Gastrocnemius medialis (tissue), 4 donors: ENCODE measurements around the gene SEC11A. TPM values are rescaled to one million over a fixed set of nuclear protein-coding genes. Genes with fewer than 3 reads are reported as not detected.

Experiments used
- ATAC-seq, 2 donors: fragments of 150-250 bp; one replicate each; pipeline ENCODE4 v1.9.1; 2016
- DNase-seq, 2 donors: peaks; one replicate each; pipeline ENCODE4 v3.0.0-alpha.2; 2019
- H3K27ac ChIP-seq, 4 donors: fragments of 200-600 bp; sonication (generic); 1 replicate in 1 of 4; 2 replicates in 3 of 4; pipeline ENCODE4 v1.5.1; 2016 to 2018; ENCODE audit warnings: mild to moderate bottlenecking in 2 of 4, moderate library complexity in 1 of 4
- H3K27me3 ChIP-seq, 3 donors: fragments of 200-600 bp; sonication (generic) in 2 of 3; 1 replicate in 1 of 3; 2 replicates in 2 of 3; pipeline versions ENCODE4 v1.5.1 to v1.6.0; 2016 to 2019; ENCODE audit warnings: mild to moderate bottlenecking in 1 of 3, moderate library complexity in 1 of 3
- H3K36me3 ChIP-seq, 2 donors: fragments of 200-600 bp; sonication (generic) in 1 of 2; one replicate each; pipeline ENCODE4 v1.5.1; 2017 to 2018
- H3K4me1 ChIP-seq, 2 donors: fragments of 200-600 bp; sonication (generic) in 1 of 2; one replicate each; pipeline ENCODE4 v1.5.1; 2016 to 2017; ENCODE audit warnings: mild to moderate bottlenecking in 2 of 2
- H3K4me3 ChIP-seq, 4 donors: fragments of 200-600 bp; sonication (generic) in 3 of 4; 1 replicate in 1 of 4; 2 replicates in 3 of 4; pipeline ENCODE4 v1.5.1; 2016 to 2019; ENCODE audit warnings: mild to moderate bottlenecking in 2 of 4
- H3K9me3 ChIP-seq, 3 donors: fragments of 200-600 bp; sonication (generic) in 2 of 3; 1 replicate in 1 of 3; 2 replicates in 2 of 3; pipeline ENCODE4 v1.5.1; 2016 to 2019
- CTCF ChIP-seq, 5 experiments: fragments of 450-650 bp in 3 of 5; fragments of 200-600 bp in 2 of 5; sonication (generic) in 2 of 5; IDR thresholded peaks in 4 of 5; conservative IDR thresholded peaks in 1 of 5; 1 replicate in 4 of 5; 2 replicates in 1 of 5; pipeline ENCODE4 v1.5.1; 2016 to 2019; ENCODE audit warnings: antibody characterized with exemption in 5 of 5, mild to moderate bottlenecking in 3 of 5, moderate library complexity in 3 of 5
- POLR2A ChIP-seq, 2 donors: fragments of 450-650 bp; IDR thresholded peaks; one replicate each; pipeline ENCODE4 v1.6.1; 2017; ENCODE audit warnings: antibody characterized with exemption in 2 of 2, mild to moderate bottlenecking in 2 of 2, moderate library complexity in 2 of 2
- in situ Hi-C, 4 donors: fragments of 200-750 bp; cut with MboI; loops; one replicate each; pipeline versions ENCODE4 v1.15.0 to v1.8.0; 2017; ENCODE audit warnings: low sequenced_read_pairs in 4 of 4
- intact Hi-C: fragments of 100-400 bp; cut with DNase I; formaldehyde crosslinking; loops from one replicate; pipeline ENCODE4 v1.15.1; 2023; ENCODE audit warnings: low total_unique reads
- total RNA-seq, 4 donors: library from RNA; depleted of rRNA; stranded (reverse); fragments of >200 nt; gene quantifications; one replicate each; pipeline versions ENCODE4 v1.1.0 to v1.2.3, GENCODE V29; 2016

SEC11A gene
- total RNA-seq, 4 donors from 2014 or later = 90.2 to 127 (median 118) TPM

- Histone ChIP-seq H3K4me3 (peak overlapping the region in 3 of 4 donors; percentile 82 to 96 (median 83)), H3K4me1 (peaks cover 71 to 74% of the 10 kb centered on the region in 2 donors)
- no peak for TF ChIP-seq POLR2A (IDR thresholded peaks at IDR 0.05)
- no peak for TF ChIP-seq CTCF (IDR thresholded peaks at IDR 0.05 in 4 of 5, conservative IDR thresholded peaks at IDR 0.05 in 1 of 5)
Observed at GRCh38 chr15:84750583-84751092, 34.7 kb upstream of the SEC11A start.

DNA sequence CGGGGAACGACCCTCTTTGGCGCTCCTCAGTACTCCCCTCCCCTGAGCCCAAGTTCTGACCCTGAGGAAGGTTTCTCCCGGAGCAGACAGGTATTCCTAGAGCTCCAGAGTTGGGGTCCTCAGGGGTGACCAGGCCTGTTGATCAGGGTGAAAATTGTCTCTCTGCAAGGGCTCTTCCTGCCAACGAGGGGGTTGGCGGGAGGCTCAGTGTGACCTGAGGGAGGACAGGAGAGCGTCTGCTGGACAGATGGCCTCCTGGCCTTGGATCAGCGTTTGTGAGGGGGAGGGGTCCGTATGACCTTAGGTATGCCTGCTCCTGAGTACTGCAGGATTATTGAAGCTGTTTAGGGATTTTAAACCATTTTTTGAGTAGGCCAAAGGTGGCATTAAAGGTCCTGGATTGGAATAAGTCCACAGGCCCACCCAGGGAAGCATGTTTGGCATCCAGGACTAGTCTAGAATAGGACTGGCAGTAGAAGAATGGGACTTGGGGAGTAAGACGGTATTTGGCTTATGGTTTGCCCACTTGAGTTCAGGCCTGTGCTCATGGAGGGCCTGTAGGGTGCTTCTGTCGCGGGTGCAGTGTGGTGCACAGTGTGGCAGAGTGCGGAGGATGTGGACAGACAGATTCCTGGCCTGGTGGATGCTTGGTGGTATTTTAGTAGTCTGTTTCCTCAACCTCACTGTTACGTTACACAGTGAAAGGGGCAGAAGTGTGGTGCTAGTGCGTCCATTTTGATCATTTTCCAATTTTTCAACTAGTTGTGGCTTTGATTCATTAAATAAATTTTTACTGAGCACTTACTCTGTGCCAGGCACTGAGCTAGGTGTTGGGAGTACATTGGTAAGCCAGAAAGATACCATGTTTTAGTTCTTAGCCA lies 33.4 kb upstream of the SEC11A start:
- TF ChIP-seq CTCF (IDR thresholded peaks at IDR 0.05 in 4 of 5, conservative IDR thresholded peaks at IDR 0.05 in 1 of 5) (peak in 2 of 5 experiments; percentile 7 to 9), POLR2A (IDR thresholded peaks at IDR 0.05) (no peak)
- H3K36me3 ChIP-seq = no peaks in the 10 kb centered on the region
- no peaks in the 10 kb centered on the region for H3K27me3 ChIP-seq
- ATAC-seq (peak; percentile 43 to 48), DNase-seq (peak; percentile 54 to 77)
- H3K9me3 ChIP-seq = no peaks in the 10 kb centered on the region
- in situ Hi-C loops = no loop called here
- H3K27ac ChIP-seq = peak overlapping the region; percentile 95 to 100 (median 99)
- peak overlapping the region; percentile 82 to 96 (median 90) for H3K4me3 ChIP-seq
- intact Hi-C loops = loop anchor here (1.0 to 5.0 kb wide), 5 partner anchors 38 to 178 kb away; partner anchors contain the start of genes ALPK3, WDR73 and ZSCAN2
- peaks cover 69 to 73% of the 10 kb centered on the region in 2 donors for H3K4me1 ChIP-seq

More at GRCh38 chr15:84750583-84751092, 34.7 kb upstream of the SEC11A start:
- no peaks in the 10 kb centered on the region for H3K27me3 ChIP-seq
- intact Hi-C loops (no loop called here), in situ Hi-C loops (loop anchor here in 1 of 4 donors (10.0 kb wide), 1 partner anchor 64 kb away; the partner anchor contains the start of gene ALPK3)
- no peaks in the 10 kb centered on the region for H3K36me3 ChIP-seq
- ATAC-seq (no peak), DNase-seq (no peak)
- H3K27ac ChIP-seq = peak overlapping the region; percentile 95 to 100 (median 99)
- no peaks in the 10 kb centered on the region for H3K9me3 ChIP-seq

DNA sequence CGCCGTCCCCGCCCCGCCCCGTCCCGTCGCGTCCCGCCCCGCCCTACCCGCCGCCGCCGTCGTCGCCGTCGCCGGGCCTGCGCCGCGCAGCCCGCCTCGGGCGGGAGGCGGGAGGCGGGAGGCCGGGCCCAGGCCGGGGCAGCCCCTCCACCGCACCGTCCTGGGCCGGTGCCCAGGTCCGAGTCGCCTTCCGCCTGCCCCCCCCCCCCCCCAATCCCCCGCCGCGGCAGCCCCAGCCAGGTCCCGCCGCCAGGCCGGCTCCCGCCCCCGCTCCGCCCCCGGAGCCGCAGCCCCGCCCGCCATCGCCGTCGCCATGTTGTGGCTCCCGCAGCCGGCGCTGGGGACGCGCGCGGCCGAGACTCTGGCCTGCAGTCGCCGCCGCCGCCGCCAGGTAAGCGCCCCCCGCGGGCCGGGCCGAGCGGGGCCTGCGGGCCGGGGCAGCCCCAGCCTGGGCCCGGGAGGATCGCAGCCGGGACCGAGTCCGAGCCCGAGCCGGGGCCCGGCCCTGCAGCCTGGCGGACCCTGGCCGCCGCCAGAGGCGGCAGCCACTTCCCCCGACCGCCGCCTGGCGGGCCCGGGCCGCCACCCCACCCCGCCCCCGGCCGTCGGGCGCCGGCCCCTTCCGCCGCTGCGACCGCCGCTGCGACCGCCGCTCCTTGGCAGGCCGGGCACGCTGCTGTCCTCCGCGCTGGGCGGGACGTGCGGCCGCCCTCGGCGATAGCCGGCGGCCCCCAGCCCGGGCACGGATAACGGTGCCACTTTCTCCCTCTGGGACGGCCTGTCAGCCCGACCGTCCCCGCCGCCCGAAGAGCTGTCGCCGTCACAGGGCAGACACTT lies 32.6 kb upstream of the SEC11A start, which contains the start of gene ZNF592:
ZNF592 (plus strand) TSS at position 319 of the 837 bp plus-strand sequence. CDS start 34,084 bp downstream, outside the sequence.
- in situ Hi-C loops = no loop called here
- Histone ChIP-seq H3K9me3 (no peaks in the 10 kb centered on the region), H3K4me3 (peak within 1 kb of the TSS; percentile 83 to 96 (median 91)), H3K27ac (peak within 1 kb of the TSS; percentile 98 to 100 (median 100)), H3K4me1 (peaks cover 64 to 65% of the 10 kb centered on the region in 2 donors), H3K36me3 (no peaks in the 10 kb centered on the region), H3K27me3 (no peaks in the 10 kb centered on the region)
- DNase-seq (peak; percentile 64 to 83), ATAC-seq (peak; percentile 63 to 70)
- TF ChIP-seq POLR2A (IDR thresholded peaks at IDR 0.05) (peak; percentile 82 to 84), CTCF (IDR thresholded peaks at IDR 0.05 in 4 of 5, conservative IDR thresholded peaks at IDR 0.05 in 1 of 5) (peak in 4 of 5 experiments; percentile 64 to 85 (median 68))
- intact Hi-C loops = loop anchor here (1.0 to 5.0 kb wide), 6 partner anchors 32 to 179 kb away; partner anchors contain the start of genes ALPK3, SEC11A, WDR73 and ZSCAN2
